ENCODE data around the gene NAV2.

Gene NAV2

GRCh38 chr11:19934828-19935259 lies 222.2 kb downstream of the NAV2 start:
- Mint-ChIP-seq H3K27ac (no peak overlapping the region), H3K9me3 (no peaks in the 10 kb centered on the region), H3K36me3 (ENCODE audit: low read depth) (no peaks in the 10 kb centered on the region), H3K27me3 (ENCODE audit: low read depth) (no peaks in the 10 kb centered on the region), H3K4me3 (no peak overlapping the region), H3K4me1 (ENCODE audit: low read depth) (no peaks in the 10 kb centered on the region)

- Mint-ChIP-seq H3K36me3 (ENCODE audit: low read depth) (no peaks in the 10 kb centered on the region), H3K4me3 (no peak overlapping the region), H3K9me3 (no peaks in the 10 kb centered on the region), H3K27me3 (ENCODE audit: low read depth) (no peaks in the 10 kb centered on the region), H3K27ac (no peak overlapping the region), H3K4me1 (ENCODE audit: low read depth) (no peaks in the 10 kb centered on the region)
Observed at GRCh38 chr11:19935507-19935906, 222.9 kb downstream of the NAV2 start.

GRCh38 chr11:19936461-19936860 lies 223.8 kb downstream of the NAV2 start:
- no peaks in the 10 kb centered on the region for H3K27me3 Mint-ChIP-seq (ENCODE audit: low read depth)
- H3K9me3 Mint-ChIP-seq = no peaks in the 10 kb centered on the region
- no peaks in the 10 kb centered on the region for H3K4me1 Mint-ChIP-seq (ENCODE audit: low read depth)
- H3K4me3 Mint-ChIP-seq = no peak overlapping the region
- no peaks in the 10 kb centered on the region for H3K36me3 Mint-ChIP-seq (ENCODE audit: low read depth)
- H3K27ac Mint-ChIP-seq = no peak overlapping the region

GRCh38 chr11:19938169-19938856 lies 225.7 kb downstream of the NAV2 start:
- no peaks in the 10 kb centered on the region for H3K9me3 Mint-ChIP-seq
- no peak overlapping the region for H3K27ac Mint-ChIP-seq
- H3K27me3 Mint-ChIP-seq (ENCODE audit: low read depth) = no peaks in the 10 kb centered on the region
- no peaks in the 10 kb centered on the region for H3K4me1 Mint-ChIP-seq (ENCODE audit: low read depth)
- H3K36me3 Mint-ChIP-seq (ENCODE audit: low read depth) = no peaks in the 10 kb centered on the region
- H3K4me3 Mint-ChIP-seq = no peak overlapping the region

GRCh38 chr11:19938866-19939265 lies 226.2 kb downstream of the NAV2 start:
- no peak overlapping the region for H3K4me3 Mint-ChIP-seq
- no peak overlapping the region for H3K27ac Mint-ChIP-seq
- no peaks in the 10 kb centered on the region for H3K27me3 Mint-ChIP-seq (ENCODE audit: low read depth)
- H3K4me1 Mint-ChIP-seq (ENCODE audit: low read depth) = no peaks in the 10 kb centered on the region
- no peaks in the 10 kb centered on the region for H3K9me3 Mint-ChIP-seq
- H3K36me3 Mint-ChIP-seq (ENCODE audit: low read depth) = no peaks in the 10 kb centered on the region

GRCh38 chr11:19939415-19939929 lies 226.8 kb downstream of the NAV2 start:
- Mint-ChIP-seq H3K27ac (no peak overlapping the region), H3K9me3 (no peaks in the 10 kb centered on the region), H3K36me3 (ENCODE audit: low read depth) (no peaks in the 10 kb centered on the region), H3K4me3 (no peak overlapping the region), H3K27me3 (ENCODE audit: low read depth) (peaks cover under 1% of the 10 kb centered on the region), H3K4me1 (ENCODE audit: low read depth) (no peaks in the 10 kb centered on the region)

- no peaks in the 10 kb centered on the region for H3K4me1 Mint-ChIP-seq (ENCODE audit: low read depth)
- H3K9me3 Mint-ChIP-seq = no peaks in the 10 kb centered on the region
- no peak overlapping the region for H3K27ac Mint-ChIP-seq
Observed at GRCh38 chr11:19940831-19941230, 228.2 kb downstream of the NAV2 start.

GRCh38 chr11:19946681-19947080 lies 234.0 kb downstream of the NAV2 start:
- H3K27ac Mint-ChIP-seq = no peak overlapping the region
- H3K9me3 Mint-ChIP-seq = no peaks in the 10 kb centered on the region

More at GRCh38 chr11:19940831-19941230, 228.2 kb downstream of the NAV2 start:
- Mint-ChIP-seq H3K27me3 (ENCODE audit: low read depth) (peaks cover 4% of the 10 kb centered on the region), H3K4me3 (no peak overlapping the region), H3K36me3 (ENCODE audit: low read depth) (no peaks in the 10 kb centered on the region)

GRCh38 chr11:19947537-19948114 lies 235.0 kb downstream of the NAV2 start:
- Mint-ChIP-seq H3K36me3 (ENCODE audit: low read depth) (no peaks in the 10 kb centered on the region), H3K27ac (no peak overlapping the region), H3K4me1 (ENCODE audit: low read depth) (peaks cover 6% of the 10 kb centered on the region), H3K9me3 (no peaks in the 10 kb centered on the region), H3K27me3 (ENCODE audit: low read depth) (peaks cover 20% of the 10 kb centered on the region), H3K4me3 (no peak overlapping the region)

More at GRCh38 chr11:19946681-19947080, 234.0 kb downstream of the NAV2 start:
- H3K27me3 Mint-ChIP-seq (ENCODE audit: low read depth) = peaks cover 13% of the 10 kb centered on the region
- H3K4me3 Mint-ChIP-seq = no peak overlapping the region
- H3K36me3 Mint-ChIP-seq (ENCODE audit: low read depth) = no peaks in the 10 kb centered on the region
- peaks cover 4% of the 10 kb centered on the region for H3K4me1 Mint-ChIP-seq (ENCODE audit: low read depth)

- Mint-ChIP-seq H3K9me3 (no peaks in the 10 kb centered on the region), H3K4me1 (ENCODE audit: low read depth) (peaks cover 9% of the 10 kb centered on the region), H3K36me3 (ENCODE audit: low read depth) (no peaks in the 10 kb centered on the region), H3K27ac (no peak overlapping the region), H3K4me3 (no peak overlapping the region), H3K27me3 (ENCODE audit: low read depth) (peaks cover 32% of the 10 kb centered on the region)
Observed at GRCh38 chr11:19949606-19950005, 237.0 kb downstream of the NAV2 start.

- peak overlapping the region; percentile 47 for H3K4me3 Mint-ChIP-seq
- peaks cover 29% of the 10 kb centered on the region for H3K27me3 Mint-ChIP-seq (ENCODE audit: low read depth)
- H3K9me3 Mint-ChIP-seq = no peaks in the 10 kb centered on the region
- H3K36me3 Mint-ChIP-seq (ENCODE audit: low read depth) = no peaks in the 10 kb centered on the region
- H3K27ac Mint-ChIP-seq = no peak overlapping the region
- H3K4me1 Mint-ChIP-seq (ENCODE audit: low read depth) = peaks cover 9% of the 10 kb centered on the region
Observed at GRCh38 chr11:19951558-19952115, 239.0 kb downstream of the NAV2 start.

- Mint-ChIP-seq H3K4me3 (peak overlapping the region; percentile 47), H3K36me3 (ENCODE audit: low read depth) (no peaks in the 10 kb centered on the region), H3K4me1 (ENCODE audit: low read depth) (peaks cover 9% of the 10 kb centered on the region), H3K27ac (no peak overlapping the region), H3K27me3 (ENCODE audit: low read depth) (peaks cover 29% of the 10 kb centered on the region), H3K9me3 (no peaks in the 10 kb centered on the region)
Observed at GRCh38 chr11:19952116-19952605, 239.5 kb downstream of the NAV2 start.

- Mint-ChIP-seq H3K27me3 (ENCODE audit: low read depth) (peaks cover 29% of the 10 kb centered on the region), H3K4me3 (no peak overlapping the region), H3K9me3 (no peaks in the 10 kb centered on the region), H3K4me1 (ENCODE audit: low read depth) (peaks cover 9% of the 10 kb centered on the region), H3K27ac (no peak overlapping the region), H3K36me3 (ENCODE audit: low read depth) (no peaks in the 10 kb centered on the region)
Observed at GRCh38 chr11:19952911-19953310, 240.3 kb downstream of the NAV2 start.

GRCh38 chr11:19953336-19953735 lies 240.7 kb downstream of the NAV2 start:
- H3K9me3 Mint-ChIP-seq = no peaks in the 10 kb centered on the region
- no peak overlapping the region for H3K27ac Mint-ChIP-seq
- no peaks in the 10 kb centered on the region for H3K36me3 Mint-ChIP-seq (ENCODE audit: low read depth)
- no peak overlapping the region for H3K4me3 Mint-ChIP-seq
- H3K27me3 Mint-ChIP-seq (ENCODE audit: low read depth) = peaks cover 29% of the 10 kb centered on the region
- H3K4me1 Mint-ChIP-seq (ENCODE audit: low read depth) = peaks cover 9% of the 10 kb centered on the region

- Mint-ChIP-seq H3K27me3 (ENCODE audit: low read depth) (peaks cover 29% of the 10 kb centered on the region), H3K9me3 (no peaks in the 10 kb centered on the region), H3K36me3 (ENCODE audit: low read depth) (no peaks in the 10 kb centered on the region), H3K4me3 (no peak overlapping the region), H3K4me1 (ENCODE audit: low read depth) (peaks cover 9% of the 10 kb centered on the region), H3K27ac (no peak overlapping the region)
Observed at GRCh38 chr11:19953909-19954308, 241.3 kb downstream of the NAV2 start.

Data from T-helper 1 cell treated with Interleukin-12 subunit alpha and Interleukin-12 subunit beta and Interleukin-4 antibody, amounts not matched to agents 30 μg/mL and 1 μg/mL, for 36 hours (primary cell).